ENCODE measurements around the gene DTNBP1. TPM values are rescaled to one million over a fixed set of nuclear protein-coding genes. Genes with fewer than 3 reads are reported as not detected.

The DTNBP1 gene
- total and polyA plus RNA-seq, 2 of the 13 experiments (the other 11 are each of a cell fraction or from before 2014, with no cell fraction given): 6.6 to 19.1 TPM

DNA sequence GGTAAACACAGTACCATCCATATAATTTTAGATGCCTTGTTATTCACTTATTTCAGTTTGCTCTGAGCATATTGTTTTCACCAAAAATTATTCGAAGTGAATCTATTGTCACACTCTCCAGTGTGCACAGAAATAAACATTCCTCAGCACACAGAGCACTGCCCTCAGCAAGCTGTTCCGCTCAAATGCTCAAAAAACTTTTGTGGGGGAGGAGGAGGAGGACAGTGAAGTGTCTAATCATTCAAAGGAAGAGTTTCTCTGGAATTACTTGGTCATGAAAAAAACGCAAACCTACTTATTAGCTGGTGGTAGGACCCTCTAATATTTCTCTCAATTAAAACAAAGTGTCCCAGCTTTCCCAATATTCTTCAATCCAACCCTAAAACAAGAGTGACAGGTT is 88.3 kb downstream of the DTNBP1 start (continued):
- no peak for TF ChIP-seq ZKSCAN5 (CRISPR knock-in tag; IDR thresholded peaks at IDR 0.05)
- TF ChIP-seq NR2C2 (CRISPR knock-in tag; IDR thresholded peaks at IDR 0.05; ENCODE audit: borderline replicate concordance): no peak
- no peak for TF ChIP-seq ZBTB33 (CRISPR knock-in tag; IDR thresholded peaks at IDR 0.05)
- no peak for TF ChIP-seq ZNF782 (CRISPR knock-in tag; IDR thresholded peaks at IDR 0.05; ENCODE audit: borderline replicate concordance)
- no peak for TF ChIP-seq BHLHE40 (IDR thresholded peaks at IDR 0.05; ENCODE audit: low read length)
- no peak for TF ChIP-seq ZNF792 (CRISPR knock-in tag; IDR thresholded peaks at IDR 0.05)
- TF ChIP-seq IKZF1 (IDR thresholded peaks at IDR 0.05): no peak
- TF ChIP-seq, protein P1, sequence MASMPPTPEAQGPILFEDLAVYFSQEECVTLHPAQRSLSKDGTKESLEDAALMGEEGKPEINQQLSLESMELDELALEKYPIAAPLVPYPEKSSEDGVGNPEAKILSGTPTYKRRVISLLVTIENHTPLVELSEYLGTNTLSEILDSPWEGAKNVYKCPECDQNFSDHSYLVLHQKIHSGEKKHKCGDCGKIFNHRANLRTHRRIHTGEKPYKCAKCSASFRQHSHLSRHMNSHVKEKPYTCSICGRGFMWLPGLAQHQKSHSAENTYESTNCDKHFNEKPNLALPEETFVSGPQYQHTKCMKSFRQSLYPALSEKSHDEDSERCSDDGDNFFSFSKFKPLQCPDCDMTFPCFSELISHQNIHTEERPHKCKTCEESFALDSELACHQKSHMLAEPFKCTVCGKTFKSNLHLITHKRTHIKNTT (CRISPR knock-in tag; IDR thresholded peaks at IDR 0.05): no peak

GRCh38 chr6:15574023-15574422 is 88.8 kb downstream of the DTNBP1 start:
- peaks cover 5% of the 10 kb centered on the region; the same call in 1 of the 2 replicates for H3K4me1 ChIP-seq (ENCODE audit: insufficient read depth, low read length)
- H3K4me3 ChIP-seq (replicated peaks in 1 of 3; ENCODE audit: insufficient read depth in 1 of 3, low read depth in 2 of 3, low read length in 3 of 3): no peak overlapping the region
- no peak overlapping the region for H2AFZ ChIP-seq (ENCODE audit: low read length)
- no peak overlapping the region for H3K9ac ChIP-seq (ENCODE audit: insufficient read depth, low read depth, low read length)
- intact Hi-C loops (cut with micrococcal nuclease; ENCODE audit: unreplicated experiment) (no loop called here), in situ Hi-C loops (cut with HindIII; ENCODE audit: extremely low pct_ligation_motif_present, low pct_unique_long_range_greater_than_20kb) (no loop called here)
- FAIRE-seq (no peak), ATAC-seq (no peak), DNase-seq (ENCODE audit: low spot score) (no peak)
- ChIA-PET CTCF (ENCODE audit: low intra/inter-chr PET ratio, low total read pairs) (no interaction called here), POLR2A (no interaction called here)
- no peaks in the 10 kb centered on the region for H3K79me2 ChIP-seq (ENCODE audit: insufficient read depth, low read length)
- H3K36me3 ChIP-seq (replicated peaks in 1 of 2; ENCODE audit: control insufficient read depth in 1 of 2, insufficient read depth in 2 of 2, low read length in 2 of 2): no peaks in the 10 kb centered on the region
- H3K27me3 ChIP-seq (ENCODE audit: control insufficient read depth in 1 of 2, insufficient read depth in 2 of 2, low read length in 2 of 2): no peaks in the 10 kb centered on the region
- H3K4me2 ChIP-seq (ENCODE audit: low read depth, low read length): no peak overlapping the region
- TF ChIP-seq POLR2A (IDR thresholded peaks at IDR 0.05; ENCODE audit: insufficient read depth in 1 of 2, low read depth in 2 of 2, low read length in 2 of 2) (no peak), GTF3A (CRISPR knock-in tag; conservative IDR thresholded peaks at IDR 0.05) (no peak), ZKSCAN1 (IDR thresholded peaks at IDR 0.05; ENCODE audit: low read length) (peak; percentile 68), ZNF674 (CRISPR knock-in tag; IDR thresholded peaks at IDR 0.05; ENCODE audit: low read depth) (no peak), JUN (CRISPR knock-in tag; IDR thresholded peaks at IDR 0.05) (no peak), TOE1 (CRISPR knock-in tag; IDR thresholded peaks at IDR 0.05) (no peak), ZIK1 (CRISPR knock-in tag; IDR thresholded peaks at IDR 0.05; ENCODE audit: borderline replicate concordance, low read depth) (no peak), ZNF781 (CRISPR knock-in tag; IDR thresholded peaks at IDR 0.05; ENCODE audit: borderline replicate concordance, not compliant biosample characterization) (no peak), TERF1 (CRISPR knock-in tag; IDR thresholded peaks at IDR 0.05) (no peak)
- H3K9me3 ChIP-seq (ENCODE audit: low read length): no peaks in the 10 kb centered on the region
- no TSS peak for BruUV-seq (replicated peaks)
- no peak overlapping the region for H3K27ac ChIP-seq (ENCODE audit: extremely low read length, insufficient read depth, low read length)
- no peaks in the 10 kb centered on the region for H4K20me1 ChIP-seq (ENCODE audit: insufficient read depth, low read length)
- 73% methylated on average over 4 of the region's 4 CpGs for WGBS (ENCODE audit: low lambda C conversion rate)

Measured in HepG2 (cell line).